Islet of Langerhans (tissue), 1 donor: ENCODE data around the gene PARP6.

Experiments
- FAIRE-seq: peaks from one replicate; lab custom pipeline; 2011; peaks lifted over from hg19 to GRCh38; lab: Jason Lieb, UNC

The PARP6 gene

GRCh38 chr15:72272213-72272996, at the start of gene PARP6:
PARP6 (minus strand) TSS chr15:72272554; CDS start chr15:72267477, 5,077 bp downstream.
- no peak for FAIRE-seq

- no peak for FAIRE-seq
Observed at GRCh38 chr15:72319985-72320671, 47.8 kb upstream of the PARP6 start, which contains the start of gene CELF6. CELF6 (minus strand) TSS chr15:72320157; CDS start chr15:72319874, 283 bp downstream.

DNA sequence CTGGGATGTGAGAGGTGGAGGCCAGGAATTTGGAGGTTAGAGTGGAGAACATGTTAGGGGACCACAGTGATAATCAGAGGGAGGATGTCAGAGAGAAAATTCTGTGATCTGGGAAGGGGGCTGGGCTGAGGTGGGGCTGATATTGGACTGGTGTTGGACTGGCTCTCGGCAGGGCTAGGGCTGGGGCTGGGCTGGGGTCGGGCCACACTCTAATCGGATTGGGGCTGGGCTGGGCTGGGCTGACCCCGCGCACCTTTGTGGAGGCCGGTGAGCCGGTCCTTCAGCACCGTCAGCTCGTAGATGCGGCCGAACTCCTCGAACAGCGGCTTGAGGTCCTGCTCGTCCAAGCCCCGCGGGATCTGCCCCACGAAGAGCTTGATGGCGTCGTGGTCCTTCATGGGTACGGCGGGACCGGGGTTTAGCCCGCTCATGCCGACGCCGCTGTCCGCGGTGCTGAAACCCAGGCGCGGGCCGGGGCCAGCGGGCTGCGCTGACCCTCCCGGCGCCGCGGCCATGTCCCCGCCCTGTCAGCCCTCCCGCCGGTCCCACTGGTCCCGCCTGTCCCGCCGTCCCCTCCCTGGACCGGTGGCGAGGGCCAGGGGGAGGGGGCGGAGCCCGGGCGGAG, 47.1 kb upstream of the PARP6 start:
- FAIRE-seq, result no peak

DNA sequence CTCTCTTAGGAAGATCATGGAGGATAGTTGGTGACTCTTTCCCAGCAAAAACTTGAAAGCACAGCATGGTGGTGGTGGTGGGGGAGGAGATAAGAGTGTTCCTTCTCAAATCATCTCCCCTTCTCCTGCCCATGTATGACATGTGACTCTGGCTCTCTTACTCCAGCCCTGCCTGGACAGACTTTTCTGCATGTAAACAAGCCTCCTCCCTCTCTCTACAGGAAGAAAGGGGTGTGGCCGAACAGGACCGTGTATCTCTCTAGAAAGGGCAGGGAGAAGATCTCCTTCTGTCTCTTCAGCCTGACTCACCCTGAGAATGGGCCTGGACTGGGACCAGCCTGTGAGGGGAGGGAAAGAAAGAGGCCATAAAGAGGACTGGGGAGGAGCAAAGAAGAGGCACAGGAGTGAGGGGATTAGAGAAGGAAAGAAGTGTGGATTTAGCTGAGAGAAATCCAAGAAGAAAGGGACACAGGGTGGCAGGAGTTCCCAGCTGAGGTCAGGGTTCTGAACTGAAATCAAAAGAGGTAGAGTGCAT, 46.1 kb upstream of the PARP6 start:
- FAIRE-seq, result no peak

GRCh38 chr15:72315706-72316370, 43.5 kb upstream of the PARP6 start:
- no peak for FAIRE-seq

GRCh38 chr15:72313881-72314280, 41.5 kb upstream of the PARP6 start:
- FAIRE-seq, result no peak

- FAIRE-seq, result no peak
Observed at GRCh38 chr15:72313448-72313840, 41.1 kb upstream of the PARP6 start.

DNA sequence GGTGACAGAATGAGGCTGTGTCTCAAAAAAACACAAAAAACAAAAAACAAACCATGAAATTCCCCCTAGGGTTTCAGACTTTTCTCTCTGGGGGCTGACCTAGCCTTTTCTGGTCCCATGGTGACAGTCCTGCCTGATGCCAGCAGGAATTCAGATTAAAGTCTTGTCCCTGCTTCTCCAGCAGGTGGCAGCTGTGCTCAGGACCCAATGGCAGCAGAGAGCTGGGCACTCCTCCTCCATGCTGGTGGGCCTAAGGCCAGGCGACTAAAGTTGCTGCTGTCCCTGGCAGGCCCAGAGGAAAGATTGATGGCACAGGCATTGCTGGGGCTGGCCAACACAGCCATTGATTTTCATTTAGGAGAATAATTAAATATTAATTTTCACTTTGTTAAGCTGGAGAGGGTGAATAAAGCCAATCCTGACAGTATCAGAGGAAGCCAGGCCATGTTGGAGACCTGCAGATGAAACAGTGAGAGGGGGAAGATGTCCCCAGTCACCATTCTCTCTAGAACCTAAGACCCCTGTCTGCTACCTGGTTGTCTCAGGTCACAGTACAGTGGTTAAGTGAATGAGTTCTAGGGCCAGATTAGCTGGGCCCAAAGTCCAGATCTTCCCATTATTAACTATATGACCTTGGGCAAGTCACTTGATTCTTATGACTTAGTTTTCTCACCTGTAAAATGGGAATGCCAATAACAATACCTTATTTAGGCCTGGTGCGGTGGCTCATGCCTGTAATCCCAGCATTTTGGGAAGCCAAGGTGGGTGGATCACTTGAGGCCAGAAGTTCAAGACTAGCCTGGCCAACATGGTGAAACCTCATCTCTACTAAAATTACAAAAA, 40.5 kb upstream of the PARP6 start:
- peak; percentile 56 for FAIRE-seq

- no peak for FAIRE-seq
Observed at GRCh38 chr15:72307026-72307425, 34.7 kb upstream of the PARP6 start.

DNA sequence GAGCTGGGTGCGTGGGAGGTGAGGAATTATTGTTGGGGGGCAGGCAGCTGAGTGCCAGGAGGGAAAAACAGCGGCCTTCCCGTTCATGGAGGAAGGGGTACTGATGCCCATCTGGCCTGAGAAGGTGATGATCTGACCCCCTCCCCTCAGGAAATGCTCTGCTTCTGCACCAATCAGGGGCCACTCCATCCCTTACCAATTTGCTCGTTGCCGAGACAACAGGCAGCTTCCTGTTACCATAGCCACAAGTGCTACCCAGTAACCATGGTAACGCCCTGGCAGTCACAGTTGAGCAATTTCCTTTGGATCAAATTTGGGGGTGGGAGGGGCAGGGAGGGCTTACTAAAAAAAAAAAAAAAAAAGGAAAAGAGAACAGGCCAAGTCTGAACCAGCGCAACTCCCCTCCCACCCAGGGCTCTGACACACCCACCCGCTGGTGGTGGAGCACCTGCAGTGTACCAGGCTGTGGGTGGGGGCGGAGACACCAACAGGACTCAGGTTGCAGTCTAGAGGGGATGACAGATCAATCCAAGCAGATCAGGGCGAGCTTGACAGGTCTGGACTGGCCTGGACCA, 33.9 kb upstream of the PARP6 start:
- FAIRE-seq, result no peak

GRCh38 chr15:72304596-72304995, 32.2 kb upstream of the PARP6 start:
- FAIRE-seq, result no peak

GRCh38 chr15:72302955-72303354, 30.6 kb upstream of the PARP6 start:
- no peak for FAIRE-seq

GRCh38 chr15:72289597-72290325, 17.4 kb upstream of the PARP6 start:
- no peak for FAIRE-seq

DNA sequence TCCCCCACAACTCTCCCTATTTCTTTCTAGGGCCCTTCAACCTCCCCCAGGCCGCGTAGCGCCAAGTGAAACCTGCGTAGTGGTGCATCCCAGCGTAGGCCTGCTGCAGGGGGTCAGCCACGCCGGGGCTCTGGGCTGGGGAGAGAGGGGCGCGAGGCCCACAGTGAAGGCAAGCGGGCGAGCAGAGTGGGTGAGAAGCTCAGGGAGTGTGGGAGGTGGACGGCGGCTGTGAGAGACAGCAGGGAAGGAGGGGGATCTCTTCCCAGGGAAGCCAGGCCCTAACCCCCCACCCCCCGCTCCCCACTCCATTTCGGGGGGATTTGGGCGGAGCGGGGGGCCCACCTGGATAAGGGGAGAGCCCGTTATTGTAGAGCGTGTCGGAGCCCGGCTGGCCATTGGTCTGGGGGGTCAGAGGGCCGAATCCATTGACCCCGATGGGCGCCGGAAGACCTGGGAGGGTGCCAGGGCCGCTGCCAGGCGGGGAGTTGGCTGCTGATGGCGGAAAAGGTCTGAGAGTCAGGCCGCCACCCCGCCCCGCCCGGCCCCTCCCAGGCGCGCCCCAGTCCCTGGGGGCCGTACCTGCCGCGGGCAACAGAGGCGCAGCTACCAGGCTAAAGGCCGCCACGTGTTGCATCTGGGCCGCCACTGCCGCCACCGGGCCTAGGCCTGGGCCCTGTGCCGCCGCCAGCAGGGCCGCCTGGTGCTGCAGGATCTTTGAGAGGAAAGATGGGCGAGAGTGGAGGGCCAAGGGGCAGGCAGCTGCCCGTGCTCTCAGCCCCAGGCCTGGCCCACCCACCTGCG, 16.6 kb upstream of the PARP6 start:
- no peak for FAIRE-seq

GRCh38 chr15:72285927-72286516, 13.7 kb upstream of the PARP6 start:
- FAIRE-seq, result no peak

- no peak for FAIRE-seq
Observed at GRCh38 chr15:72285402-72285801, 13.0 kb upstream of the PARP6 start.

GRCh38 chr15:72284781-72285180, 12.4 kb upstream of the PARP6 start:
- no peak for FAIRE-seq

DNA sequence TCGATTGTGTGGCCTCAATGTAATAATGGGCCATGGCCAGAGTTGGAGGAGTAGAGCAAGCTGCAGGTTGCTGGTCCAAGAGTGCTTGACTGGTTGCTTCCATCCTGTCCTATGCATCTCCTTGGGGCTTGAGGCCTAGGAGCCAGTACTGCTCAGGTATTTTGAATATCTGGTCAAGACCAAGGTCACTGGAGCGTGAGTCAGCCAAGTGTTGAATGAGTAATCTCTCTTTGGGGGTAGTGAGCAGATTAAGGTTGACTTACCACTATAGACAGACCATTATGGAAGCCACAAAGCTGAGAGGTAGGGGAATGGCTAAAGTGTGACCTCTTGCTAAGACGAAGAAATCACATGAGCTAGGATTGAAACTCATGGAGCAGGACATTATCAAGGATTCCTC, 9.4 kb upstream of the PARP6 start:
- no peak for FAIRE-seq

GRCh38 chr15:72280751-72281150, 8.4 kb upstream of the PARP6 start:
- FAIRE-seq, result no peak
